Measurements from ENCODE around the gene ABCG4.
A peak's percentile ranks its signal among the peaks of the same experiment; 100 is the strongest.
"Not testable (repeated sequence)": the region's sequence is repeated elsewhere in the genome, so short reads cannot be mapped to it uniquely, and the experiment has no call there.

ABCG4 gene

DNA sequence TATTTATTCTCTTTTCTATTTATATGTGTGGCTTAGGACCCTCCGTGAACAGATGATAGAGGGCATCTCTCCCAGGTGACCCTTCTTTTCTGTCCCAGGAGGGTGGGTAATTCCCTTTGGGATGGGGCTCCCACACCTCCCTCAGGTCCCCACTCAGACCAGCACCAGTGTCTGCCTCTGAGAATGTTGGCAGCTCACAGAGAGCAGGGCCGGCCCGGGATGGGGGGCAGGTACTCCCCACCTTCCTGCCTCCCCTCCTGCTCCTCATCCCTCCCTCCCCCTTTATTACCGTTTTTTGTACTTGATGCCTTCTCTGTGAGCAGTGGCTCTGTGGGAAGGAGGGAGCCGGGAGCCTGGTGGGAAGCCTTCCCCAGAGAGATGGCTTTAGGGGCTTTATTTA lies 32.3 kb upstream of the ABCG4 start:
- no peak for DNase-seq

DNA sequence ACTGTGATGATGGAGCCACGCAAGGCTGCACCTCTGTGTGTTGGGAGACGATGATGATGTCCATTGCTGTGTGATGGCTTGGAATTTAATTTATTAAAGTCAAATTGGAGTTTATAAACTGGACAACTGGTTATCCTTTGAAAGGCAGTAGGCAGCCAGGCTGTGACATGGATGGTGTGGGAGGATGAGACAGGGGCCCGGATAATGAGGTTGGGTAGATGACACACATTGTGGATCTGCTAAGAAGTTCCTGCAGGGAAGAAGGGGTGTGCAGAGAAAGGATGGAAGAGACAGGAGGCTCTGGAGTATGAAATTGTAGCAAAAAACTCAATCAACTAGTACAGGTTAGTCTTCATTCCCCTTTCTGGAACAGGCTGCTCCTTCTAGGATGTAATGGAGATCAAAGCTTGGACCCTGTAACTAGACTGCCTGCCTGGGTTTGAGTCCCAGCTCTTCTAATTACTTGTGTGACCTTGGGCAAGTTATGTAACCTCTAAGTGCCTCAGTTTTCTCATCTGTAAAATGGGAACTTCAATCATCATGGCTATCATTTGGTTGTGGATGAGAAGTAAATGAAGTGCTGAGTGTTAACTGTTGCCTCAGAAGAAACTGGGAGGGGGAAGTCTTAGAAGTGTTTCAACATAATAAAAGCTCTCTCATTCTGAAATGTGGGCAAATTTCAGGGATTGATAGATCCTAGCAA lies 31.7 kb upstream of the ABCG4 start:
- no peak for DNase-seq

DNA sequence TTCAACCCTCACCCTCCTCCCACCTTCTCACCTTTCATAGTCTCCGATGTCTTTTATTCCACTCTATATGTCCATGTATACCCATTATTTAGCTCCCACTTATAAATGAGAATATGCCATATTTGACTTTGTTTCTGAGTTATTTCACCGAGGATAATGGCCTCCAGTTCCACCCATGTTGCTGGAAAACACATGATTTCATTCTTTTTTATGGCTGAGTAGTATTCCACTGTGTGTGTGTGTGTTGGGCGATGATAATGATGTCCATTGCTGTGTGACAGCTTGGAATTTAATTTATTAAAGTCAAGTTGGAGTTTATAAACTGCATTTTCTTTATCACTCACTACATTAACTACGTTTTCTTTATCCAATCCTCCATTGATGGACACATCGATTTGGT lies 30.6 kb upstream of the ABCG4 start:
- DNase-seq: no peak

DNA sequence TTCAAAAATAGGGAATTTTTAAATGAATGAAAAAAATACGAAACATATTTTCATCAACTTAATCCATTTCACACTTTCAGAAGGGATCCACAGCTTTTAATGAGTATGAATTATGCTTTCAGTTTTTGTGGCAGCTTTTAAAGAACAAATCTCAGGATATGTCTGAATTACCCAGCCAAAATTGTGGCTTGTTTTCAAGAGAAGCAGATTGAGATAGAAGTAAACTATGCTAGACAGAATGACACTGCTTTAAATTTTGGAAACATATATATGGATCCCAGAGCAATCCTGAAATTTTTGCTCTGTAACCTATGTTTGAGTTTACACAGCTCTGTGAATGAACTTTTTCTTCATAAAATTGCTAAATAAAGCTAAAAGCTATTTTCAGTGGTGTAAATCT lies 29.9 kb upstream of the ABCG4 start:
- DNase-seq: no peak

DNA sequence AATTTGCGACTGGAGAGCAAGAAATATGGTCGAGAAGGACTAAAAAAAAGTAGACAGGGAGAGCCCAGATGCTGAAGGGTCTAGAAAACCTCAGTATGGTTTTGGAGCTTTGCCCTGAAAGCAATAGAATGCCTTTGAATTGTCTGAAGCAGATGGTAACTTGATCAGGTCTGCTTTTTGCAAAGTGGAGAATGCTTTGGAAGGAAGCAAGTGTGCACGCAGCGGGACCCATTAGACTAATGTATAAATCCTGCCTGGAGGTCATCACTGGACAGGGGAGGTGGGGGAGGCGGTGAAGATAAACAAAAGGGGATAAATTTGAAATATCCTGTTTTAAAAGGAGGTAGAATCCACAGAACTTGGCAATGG lies 28.2 kb upstream of the ABCG4 start:
- DNase-seq: peak; percentile 87

DNA sequence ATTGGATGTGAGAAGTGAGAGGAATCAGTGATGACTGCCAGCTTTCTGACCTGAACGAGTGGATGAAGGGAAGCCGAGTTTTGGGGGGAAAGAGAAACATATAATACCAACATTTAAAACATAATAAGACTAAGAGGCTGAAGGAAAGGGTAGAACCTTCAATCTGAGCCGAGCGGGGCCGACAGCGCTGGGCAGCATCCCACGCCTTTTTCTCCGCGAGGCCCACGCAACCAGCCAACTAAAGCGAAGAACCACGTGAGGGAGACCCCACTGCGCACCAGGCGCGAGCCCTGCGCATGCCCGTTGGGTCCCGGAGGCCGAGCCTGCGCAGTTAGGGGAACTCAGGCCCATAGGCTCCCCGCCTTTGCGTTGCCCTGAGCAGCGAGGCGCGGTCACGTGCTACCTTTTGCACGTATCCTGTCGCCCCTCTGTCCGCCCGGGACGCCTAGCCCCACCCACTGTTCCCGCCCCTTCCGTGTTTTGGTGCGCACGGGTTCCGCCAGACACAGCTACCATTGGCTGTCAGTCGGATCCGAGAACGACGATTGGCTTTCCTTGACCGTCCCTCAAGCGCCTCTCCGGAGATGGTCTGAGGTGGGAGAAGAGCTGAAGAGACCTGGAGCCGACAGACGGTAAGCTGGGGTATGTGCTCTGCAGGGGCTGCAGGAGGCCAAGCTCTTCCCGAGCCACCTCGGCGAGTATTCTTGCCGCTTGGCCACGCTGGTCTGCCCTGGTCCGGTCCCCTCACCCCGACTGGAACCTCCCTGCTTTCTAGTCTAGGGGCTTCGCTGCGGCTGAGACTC lies 27.6 kb upstream of the ABCG4 start, which contains the start of gene HINFP:
Gene HINFP, plus strand, starts transcription at position 573 of the 803 bp plus-strand sequence. CDS start 5,365 bp downstream, outside the sequence.
- peak; percentile 99 for DNase-seq

DNA sequence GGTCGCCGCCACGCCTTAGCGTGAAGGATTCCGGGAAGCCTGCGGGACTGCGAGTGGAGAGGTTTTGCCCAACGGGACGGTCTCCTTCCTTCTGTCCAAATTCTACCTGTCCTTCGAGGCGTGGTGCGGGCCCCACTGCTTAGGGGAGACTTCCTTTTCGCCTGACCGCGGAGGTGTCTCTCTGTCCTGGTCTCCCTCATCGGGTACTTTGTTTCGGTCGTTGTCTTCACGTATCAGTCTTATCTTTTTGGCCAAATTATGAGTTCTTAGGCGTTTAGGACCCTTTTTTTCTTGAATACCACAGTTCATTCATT lies 27.1 kb upstream of the ABCG4 start:
- peak; percentile 52 for DNase-seq

DNA sequence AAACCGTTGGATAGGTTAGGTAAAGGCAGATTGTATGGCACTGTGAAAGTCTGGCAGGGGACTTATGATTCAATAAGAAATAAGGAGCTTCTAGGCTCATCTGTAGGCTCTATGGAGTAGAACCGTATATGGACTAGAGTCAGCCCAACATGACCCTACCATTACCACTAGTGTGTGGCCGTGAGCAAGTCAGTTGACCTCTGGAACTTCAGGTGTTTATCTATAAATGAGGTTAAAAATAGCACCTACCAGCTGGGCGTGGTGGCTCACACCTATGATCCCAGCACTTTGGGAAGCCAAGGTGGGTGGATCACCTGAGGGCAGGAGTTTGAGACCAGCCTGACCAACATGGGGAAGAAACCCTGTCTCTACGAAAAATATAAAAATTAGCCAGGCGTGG lies 23.0 kb upstream of the ABCG4 start:
- no peak for DNase-seq

DNA sequence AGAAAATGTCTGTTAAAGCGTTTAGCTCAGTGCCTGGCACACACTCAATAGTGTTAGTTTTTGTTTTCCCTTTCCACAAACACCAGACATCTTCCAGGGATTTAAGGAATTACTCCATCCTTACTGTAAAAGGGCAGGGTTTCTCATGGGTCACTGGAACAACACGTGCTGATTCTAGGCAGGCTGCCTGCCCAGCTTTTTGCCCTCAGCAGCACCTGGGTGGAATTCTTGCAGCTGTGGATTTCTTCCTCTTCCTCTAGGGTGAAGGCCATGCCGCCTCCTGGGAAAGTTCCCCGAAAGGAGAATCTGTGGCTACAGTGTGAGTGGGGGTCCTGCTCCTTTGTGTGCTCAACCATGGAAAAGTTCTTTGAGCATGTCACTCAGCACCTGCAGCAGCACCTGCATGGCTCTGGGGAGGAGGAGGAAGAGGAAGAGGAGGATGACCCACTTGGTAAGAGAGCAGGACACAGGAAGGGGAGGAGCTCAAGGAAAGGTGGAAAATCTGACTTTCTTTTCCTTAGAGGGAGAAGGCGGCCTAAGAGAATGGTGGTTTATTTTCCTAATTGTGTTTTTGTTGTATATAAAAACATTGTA lies 22.1 kb upstream of the ABCG4 start:
- no peak for DNase-seq

DNA sequence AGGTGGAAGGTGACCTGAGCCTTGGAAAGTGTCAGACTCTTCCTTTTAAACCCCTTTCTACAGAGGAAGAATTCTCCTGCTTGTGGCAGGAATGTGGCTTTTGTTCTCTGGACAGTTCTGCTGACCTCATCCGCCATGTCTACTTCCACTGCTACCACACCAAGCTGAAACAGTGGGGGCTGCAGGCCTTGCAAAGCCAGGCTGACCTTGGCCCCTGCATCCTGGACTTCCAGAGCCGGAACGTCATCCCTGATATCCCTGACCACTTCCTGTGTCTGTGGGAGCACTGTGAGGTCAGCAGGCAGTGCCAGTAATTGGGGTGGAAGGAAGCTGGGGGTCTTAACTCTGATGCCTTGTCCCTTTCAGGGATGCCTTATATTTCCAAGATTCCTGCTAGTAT lies 18.2 kb upstream of the ABCG4 start:
- DNase-seq: no peak

DNA sequence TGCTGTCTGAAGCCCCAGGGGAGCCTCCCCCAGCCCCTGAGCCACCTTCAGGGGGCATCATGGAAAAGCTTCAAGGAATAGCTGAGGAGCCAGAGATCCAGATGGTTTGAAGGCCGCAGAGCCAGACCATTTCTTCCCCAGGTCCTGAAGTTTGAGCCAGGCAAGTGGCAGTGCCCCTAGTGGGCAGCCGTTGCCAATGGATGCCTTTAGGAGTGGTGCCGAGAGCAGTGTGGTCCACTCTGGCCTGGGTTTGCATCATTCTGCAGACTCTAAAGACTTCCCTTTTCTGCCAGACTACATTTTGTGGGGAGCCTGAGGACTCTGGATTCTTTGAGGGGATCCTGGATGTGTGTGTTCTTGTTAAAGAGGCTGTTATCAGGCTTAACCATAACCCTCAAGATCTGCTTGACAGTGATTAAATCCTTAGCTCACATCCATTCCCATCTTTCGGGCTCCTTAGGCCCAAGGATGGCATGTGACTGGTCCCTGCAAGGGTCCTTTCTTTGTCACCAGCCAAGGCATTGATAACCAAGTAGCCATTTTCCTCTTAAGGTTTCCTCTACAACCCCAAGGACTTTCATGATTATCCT lies 14.4 kb upstream of the ABCG4 start:
- DNase-seq: no peak

DNA sequence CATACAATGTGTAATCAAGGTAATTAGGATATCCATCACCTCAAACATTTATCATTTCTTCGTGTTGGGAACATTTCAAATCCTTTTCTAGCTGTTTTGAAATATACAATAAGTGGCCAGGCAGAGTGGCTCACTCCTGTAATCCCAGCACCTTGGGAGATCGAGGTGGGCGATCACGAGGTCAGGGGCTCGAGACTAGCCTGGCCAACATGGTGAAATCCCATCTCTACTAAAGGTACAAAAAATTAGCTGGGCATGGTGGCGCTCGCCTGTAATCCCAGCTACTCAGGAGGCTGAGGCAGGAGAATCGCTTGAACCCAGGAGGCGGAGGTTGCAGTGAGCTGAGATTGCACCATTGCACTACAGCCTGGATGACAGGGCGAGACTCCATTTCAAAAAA lies 9.6 kb upstream of the ABCG4 start:
- not testable (repeated sequence) for DNase-seq

DNA sequence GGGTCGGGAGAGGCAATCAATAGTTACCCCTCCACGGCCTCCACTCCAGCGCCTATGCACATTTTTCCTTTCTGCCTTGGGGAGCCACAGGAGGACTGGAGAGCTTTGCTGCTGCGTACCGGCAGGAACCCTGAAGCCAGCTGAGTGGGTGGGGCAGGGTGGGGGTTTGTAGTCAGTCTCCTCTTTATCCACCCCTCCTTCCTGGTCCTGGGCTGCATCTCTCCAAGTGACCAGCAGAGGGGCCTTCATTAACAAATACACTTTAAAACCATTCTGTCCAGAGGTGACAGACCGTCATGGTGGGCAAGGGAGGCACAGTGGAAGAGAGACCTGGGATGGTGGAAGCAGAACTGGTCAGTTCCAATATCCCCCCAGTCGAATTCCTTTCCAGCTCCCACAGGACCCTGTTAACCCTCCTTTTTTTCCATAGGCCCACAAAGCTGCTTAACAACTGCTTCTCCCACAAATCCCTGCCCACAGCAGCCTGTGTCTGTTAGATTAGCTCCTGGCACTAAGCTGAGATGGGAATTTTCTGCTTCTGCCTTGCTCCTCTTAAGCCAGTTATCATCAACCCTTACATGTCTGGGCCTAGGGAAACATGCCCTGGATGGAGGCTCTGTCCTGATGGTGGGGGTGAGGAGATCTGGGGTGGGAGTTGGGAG lies 3.9 kb upstream of the ABCG4 start:
- no peak for DNase-seq

DNA sequence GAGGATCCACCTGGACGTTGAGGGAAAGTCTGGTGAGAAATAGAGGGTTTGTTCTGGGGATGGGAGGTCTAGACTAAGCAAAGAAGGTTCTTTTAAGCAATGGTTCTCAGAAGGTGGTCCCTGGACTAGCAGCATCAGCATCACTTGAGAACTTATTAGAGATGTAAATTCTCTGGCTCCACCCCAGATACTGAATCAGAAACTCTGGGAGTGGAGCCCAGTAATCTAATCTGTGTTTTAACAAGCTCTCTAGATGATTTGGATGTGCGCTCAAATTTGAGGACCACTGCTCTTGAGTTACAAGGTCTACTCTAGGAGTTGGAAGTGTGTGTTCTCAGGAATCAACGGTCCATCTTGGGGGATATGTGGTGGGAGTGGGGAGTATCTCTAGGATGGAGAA lies 3.3 kb upstream of the ABCG4 start:
- DNase-seq: no peak

DNA sequence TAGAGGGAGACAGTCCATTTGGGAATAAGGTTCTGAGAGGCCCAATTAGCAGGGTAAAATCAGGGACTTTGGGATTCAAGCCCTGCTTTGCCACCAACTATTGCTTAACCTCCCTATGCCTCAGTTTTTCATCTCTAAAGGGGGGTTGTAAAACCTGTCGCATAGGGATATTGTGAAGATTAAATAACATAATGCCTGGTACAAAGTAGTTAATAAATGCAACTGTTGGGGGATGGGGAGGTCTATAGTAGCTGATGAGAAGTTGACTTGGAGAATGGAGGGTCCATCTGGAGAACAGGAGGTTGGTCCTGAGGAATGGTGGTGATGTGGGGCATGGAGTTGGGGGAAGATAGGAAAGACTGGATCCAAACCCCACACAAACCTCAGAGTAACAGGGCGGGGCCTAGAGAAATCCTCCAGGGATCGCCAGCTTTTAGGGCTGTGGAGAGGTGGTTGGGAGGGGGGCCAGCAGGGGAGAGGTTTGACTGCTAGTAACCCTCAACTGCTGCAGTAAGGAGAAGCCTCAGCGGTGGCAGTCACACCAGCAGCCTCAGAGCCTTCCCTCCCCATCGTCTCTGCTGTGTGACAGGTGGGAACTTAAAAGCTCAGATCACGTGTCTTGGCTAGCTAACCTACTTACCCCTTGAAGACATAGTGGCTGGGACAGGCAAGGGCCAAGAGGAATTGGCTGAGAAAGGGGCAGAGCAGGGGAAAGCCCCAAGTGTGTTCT lies 1.1 kb upstream of the ABCG4 start:
- peak; percentile 78 for DNase-seq

DNA sequence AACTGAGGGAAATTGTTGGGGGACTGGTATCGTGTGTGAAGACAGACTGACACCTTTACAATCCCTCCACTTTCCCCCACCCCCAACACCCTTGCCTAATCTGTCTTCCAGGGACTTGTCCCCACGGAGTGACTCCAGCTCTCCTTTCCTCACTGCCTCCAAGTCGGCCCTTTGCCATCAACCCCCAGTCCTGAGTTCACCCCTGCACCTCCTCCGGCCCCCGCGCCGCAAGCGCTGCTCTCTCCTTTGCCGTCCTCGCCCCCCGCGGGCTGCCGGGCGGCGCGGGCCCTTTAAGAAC lies 183 bp upstream of the ABCG4 start:
- no peak for DNase-seq

DNA sequence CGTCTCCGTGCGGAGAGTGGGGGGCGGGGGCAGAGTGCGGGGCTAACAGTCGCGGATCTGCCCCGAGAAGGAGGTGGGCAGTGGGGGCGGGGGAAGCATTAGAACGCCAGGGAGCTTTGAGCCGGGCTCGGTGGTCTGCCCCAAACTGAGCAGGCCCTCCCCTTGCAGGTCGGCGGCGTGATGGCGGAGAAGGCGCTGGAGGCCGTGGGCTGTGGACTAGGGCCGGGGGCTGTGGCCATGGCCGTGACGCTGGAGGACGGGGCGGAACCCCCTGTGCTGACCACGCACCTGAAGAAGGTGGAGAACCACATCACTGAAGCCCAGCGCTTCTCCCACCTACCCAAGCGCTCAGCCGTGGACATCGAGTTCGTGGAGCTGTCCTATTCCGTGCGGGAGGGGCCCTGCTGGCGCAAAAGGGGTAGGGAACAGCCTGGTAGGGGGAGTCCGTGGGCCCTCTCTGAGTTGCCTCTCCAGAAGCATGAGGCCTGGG lies 979 bp downstream of the ABCG4 start:
- DNase-seq: no peak

DNA sequence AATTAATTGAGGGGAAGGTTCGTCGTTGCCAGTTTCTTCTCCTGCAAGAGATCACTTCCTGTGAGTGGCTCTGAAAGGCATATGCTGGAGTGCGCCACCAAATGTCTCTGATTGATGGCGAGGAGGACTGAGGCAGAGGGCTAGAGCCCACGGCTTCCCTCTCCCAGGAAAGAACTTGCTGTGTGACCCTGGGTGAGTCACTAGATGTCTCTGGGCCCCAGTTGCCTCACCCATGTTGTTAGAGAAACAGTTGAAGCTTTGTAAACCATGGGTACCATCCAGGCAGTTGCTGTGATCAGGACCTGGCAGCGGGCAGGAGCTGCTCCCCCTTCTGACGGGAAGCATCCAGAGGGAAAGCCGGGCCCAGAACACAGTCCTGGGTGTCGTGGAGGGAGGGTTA lies 3.2 kb downstream of the ABCG4 start:
- no peak for DNase-seq

DNA sequence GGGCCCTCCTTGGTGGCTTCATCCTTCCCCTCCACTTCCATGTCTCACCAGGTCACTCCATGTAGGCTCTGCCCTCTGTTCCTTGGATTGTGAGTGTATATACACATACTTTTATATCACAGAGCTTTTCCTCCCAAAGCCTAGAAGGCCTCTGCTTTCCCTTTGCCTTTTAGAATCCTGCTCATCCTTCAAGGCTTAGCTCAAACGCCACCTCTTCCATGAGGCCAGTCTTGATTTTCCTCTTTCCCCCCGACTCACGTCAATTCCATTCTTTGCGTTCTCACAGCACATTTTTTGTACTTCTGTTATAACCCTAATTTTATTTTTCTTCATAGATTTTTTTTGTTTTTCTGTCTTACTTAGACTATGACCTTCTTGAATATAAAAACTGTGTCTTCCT lies 3.8 kb downstream of the ABCG4 start:
- DNase-seq: no peak

DNA sequence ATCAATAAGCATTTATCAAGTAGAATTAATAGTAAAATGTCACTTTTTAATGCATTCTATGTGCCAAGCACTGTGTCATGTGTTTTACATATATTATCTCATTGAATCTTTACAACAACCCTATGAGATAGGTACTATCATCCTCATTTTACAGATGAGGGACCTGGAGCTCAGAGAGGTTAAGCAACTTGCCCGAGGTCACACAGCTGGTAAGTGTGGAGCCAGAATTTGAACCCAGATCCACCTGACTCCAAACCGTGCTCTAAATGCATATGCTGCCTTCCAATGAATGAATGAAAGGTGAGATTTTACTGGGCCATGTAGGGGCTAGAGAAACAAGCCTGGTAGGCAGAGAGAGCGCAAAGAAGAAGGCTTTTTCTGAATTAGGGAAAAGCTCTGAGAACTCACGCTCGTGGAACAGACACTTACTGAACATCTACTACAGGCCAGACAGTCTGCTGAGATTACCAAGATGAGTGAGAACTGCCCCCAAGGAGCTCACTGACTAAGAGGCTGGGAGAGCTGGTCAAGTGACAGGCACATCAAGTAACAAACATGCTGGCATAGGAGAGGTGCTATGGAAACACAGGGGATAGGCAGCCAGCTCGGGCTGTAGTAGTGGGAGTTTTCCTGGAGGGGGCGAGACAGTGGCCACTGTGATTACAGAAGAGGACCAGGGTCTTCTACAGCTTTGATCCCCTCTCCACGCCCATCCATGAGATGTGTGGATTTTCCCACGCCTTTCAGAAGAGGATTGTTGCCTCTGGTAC lies 4.4 kb downstream of the ABCG4 start:
- no peak for DNase-seq

DNA sequence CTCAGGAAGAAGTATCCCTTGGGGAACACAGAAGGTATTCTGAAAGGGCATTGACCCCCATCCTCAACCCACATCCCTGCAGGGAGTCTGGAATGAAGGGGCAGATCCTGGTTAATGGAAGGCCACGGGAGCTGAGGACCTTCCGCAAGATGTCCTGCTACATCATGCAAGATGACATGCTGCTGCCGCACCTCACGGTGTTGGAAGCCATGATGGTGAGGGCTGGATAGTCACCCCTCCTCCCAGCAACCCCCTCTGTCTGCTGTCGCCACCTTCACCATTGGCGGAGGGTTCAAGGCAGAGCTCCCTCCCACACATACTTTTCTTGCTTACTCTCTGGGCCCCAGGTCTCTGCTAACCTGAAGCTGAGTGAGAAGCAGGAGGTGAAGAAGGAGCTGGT lies 5.3 kb downstream of the ABCG4 start:
- DNase-seq: no peak
